AG08395 (cell line): ENCODE data around the gene PBOV1.

ENCODE experiments used
- DNase-seq: peaks from one replicate; pipeline ENCODE4 v3.0.0; 2012; ENCODE audit warnings: mixed read lengths, low spot score

Gene PBOV1

DNA sequence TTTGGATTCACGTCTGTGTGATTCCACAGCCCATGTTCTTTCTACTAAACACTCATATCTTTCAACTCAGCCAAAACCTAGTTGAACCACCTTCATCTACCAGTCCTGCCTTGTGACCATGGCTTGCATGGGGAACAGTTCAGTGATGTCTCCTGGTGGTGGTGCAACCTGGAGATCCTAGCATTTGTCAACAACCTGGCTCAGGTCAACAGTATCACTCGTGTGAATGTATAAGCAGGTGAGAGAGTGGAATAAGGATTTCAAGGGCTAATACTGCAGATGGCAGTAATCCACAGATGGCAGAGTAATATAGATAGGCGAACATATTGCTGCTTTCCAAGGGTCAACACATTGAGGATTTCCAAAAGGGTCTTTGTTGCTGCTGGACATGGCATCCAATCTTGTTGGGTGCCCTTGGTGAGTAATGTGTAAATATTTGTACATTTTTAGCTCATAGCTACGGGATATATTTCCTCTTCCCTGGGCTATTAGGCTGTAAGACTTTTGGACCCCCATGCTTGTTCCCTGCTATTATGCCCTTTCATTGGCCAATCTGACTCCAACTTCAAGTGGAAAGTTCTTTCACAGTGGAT is 13.4 kb downstream of the PBOV1 start:
- no peak for DNase-seq

DNA sequence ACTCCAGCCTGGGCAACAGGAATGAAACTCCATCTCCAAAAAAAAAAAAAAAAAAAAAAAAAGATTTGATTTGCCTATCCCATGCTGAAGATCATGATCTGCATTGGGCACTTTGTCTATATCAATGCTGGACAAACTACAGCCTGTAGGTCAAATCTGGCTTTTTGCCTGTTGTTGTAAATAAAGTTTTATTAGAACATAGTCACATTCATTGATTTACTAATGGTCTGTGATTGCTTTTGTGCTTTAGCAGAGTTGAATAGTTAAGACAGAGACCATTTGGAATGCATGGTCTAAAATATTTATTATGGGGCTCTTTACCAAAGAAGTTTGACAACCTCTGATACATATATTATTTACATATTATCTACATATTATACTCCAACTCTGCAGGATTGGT is 14.0 kb downstream of the PBOV1 start:
- no peak for DNase-seq

DNA sequence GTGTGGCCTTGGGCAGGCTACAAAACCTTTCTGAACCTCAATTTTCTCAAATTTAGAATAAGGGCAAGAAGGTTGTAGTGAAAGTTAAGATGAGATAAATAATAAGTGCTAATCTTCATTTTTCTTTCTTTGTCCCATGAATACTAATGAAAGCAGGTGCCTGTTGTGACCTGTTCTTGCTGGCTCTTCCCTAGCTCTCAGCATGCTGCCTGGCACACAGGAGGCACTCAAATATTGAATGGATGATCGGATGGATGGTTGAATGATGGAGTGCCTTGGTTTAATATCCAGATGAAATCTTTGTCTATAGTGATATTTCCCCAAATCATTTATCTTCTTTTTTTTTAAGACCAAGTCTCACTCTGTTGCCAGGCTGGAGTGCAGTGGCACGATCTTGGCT is 15.0 kb downstream of the PBOV1 start:
- no peak for DNase-seq

DNA sequence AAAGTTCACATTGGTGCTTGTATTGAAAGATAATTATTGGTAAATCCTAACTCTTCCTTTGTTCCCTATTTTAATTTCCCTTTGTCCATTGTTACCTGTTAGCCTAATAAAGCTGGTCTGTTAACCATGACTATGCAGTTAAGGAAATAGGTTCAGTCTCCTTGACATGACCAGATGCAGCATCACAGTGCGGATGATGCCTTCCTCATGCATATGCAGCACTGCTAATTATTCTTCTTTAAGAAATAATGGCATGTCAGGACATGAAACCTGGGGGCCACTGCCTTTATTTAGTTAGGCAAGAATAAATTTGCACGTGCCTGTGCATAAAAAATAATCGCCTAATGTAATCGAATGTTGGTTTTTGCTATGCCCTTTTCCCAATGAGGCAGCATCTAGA is 16.5 kb downstream of the PBOV1 start:
- DNase-seq, result no peak

DNA sequence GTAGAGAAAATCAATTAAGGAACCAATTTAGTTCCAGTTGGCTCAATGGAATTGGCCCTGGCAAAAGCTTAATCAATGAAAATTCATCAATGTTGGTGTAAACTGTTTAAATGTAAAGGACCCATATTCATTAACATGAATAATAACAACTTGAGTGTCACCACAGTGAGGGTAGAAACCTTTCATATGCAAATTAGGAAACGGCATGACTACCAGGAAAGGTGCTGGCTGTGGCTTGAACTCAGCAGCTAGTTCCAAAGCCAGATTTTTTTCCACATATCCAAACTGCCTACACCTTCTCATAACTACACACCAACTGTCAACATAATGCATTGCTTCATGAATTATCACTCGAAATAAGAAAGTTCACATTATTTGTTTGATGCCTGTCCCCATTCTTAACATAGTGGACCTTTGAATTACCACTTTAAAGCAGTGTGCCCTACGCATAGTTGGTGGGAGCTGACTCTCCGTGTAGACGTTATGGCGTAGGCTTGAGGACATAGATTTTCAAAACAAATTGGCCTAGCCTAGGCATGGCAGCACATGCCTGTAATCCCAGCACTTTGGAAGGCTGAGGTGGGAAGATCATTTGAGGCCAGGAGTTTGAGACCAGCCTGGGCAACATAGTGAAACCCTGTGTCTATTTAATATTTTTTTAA is 19.7 kb downstream of the PBOV1 start:
- no peak for DNase-seq

DNA sequence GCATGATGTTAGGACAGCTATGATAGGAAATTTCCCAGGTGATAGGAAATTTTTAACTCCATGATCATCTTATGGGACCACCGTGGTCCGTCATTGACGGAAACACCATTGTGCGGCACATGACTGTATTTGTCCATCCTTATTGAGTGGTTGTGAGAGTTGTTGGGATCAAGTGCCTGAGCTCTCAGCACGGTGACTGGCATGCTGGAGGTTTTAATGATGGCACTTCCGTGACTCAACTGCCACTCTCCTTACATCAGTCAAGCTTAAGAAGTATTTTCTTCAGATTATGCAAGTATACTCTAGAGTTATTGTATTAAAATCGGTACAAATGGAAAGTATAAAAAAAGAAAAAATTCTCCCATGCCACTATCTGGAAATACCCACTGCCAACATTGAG is 20.7 kb downstream of the PBOV1 start:
- DNase-seq, result no peak

DNA sequence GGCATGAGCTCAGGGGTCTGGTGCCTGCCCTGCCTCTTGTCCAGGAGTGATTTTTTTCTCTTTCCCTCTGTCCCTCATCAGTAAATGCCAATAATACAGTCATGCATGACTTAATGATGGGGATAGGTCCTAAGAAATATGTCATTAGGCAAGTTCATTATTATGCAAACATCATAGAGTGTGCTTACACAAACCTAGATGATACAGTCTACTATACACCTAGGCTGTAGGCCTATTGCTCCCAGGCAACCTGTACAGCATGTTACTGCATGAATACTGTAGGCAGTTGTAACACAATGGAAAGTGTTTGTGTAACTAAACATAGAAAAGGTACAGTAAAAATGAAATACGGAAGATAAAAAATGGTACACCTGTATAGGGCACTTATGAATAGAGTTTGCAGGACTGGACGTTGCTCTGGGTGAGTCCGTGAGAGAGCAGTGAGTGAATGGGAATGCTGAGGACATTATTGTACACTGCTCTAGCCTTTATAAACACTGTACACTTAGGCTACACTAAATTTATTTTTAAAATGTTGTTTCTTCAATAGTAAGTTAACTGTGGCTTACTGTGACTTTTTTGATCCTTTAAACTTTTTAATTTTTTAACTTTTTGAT is 22.1 kb downstream of the PBOV1 start:
- DNase-seq, result no peak

DNA sequence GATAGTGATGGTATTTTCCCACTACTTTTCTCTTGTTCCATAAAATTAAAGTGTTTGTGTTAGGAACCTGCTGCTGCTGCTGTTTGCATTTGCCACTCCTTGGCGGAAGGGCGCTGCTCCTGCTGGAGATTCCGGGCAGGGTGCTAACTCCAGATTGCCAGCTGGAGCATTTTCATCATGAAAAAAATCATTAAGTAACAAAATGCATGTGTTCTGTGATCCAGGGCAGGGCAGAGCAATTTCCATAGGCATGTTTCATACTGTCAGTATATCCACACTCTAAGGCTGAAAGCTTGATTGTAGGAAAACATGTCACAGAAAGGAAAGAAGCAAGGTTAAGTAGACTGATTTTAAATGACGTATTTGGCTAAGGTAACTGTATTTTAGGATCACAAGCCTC is 24.0 kb downstream of the PBOV1 start:
- no peak for DNase-seq

DNA sequence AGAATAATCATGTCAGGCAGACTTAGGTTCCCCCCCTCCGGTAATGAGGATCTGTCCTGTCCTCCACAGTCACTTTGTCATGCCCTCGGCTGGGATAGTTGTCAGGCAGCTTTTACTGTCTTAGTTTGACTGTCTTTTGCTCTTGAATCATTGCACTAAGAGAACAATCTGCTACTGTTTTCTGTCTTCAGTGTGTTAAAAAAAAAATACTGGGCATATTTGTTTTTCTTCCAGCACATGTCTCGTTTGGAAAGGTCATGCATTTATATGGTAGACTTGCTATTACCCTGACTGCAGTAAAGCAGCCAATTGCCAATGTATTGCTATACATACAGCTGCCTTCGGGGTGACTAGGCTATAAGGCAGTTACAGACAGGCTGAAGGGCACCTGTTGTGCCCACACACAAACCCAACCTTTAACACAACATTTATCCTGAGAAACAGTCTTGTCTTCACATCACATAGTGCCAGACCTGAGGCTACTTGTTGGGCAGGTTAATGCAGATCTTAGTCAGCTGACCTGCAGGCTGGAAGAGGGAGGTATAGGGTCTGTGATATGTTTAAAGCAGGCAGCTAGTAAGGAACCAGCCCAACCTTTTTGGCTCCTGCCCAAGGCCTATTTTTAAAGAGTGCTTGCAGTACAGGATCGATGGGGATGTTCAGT is 29.9 kb downstream of the PBOV1 start:
- no peak for DNase-seq

DNA sequence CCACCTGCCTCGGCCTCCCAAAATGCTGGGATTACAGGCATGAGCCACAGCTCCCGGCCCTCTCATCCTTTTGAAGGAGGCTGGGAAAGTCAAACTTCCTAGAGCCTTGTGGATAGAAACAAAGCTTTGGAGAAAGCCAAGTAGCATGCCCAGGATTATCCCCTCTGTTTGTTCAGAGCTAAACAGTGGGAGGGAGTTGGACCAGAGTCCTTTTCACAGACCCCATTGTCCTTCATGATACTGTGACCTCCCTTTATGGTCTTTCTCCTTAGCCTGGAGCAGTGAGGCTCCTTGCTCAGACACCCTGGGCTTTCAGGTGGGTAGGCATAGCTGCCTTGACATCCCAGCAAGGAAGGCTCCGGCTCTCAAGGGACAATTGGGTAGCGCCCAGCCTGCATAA is 31.1 kb downstream of the PBOV1 start:
- DNase-seq, result no peak

DNA sequence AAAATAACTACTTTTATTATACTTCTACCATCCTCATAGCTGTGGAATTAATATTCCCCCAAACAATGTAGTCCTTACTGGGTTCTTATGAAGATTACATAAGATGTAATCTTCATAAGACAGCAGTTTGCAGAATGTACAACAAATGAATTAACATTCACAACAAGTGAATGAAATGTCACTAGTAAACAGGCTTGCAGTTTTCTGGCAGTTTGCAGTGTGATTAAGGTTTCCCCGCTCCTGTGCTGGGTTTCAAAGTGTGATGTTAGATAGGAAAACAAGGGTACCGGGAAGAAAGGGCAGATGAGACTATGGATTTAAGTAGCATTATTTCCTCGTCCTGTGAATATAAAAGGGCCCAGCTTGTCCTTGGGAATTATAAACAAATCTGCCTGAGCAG is 34.1 kb downstream of the PBOV1 start:
- DNase-seq, result no peak

DNA sequence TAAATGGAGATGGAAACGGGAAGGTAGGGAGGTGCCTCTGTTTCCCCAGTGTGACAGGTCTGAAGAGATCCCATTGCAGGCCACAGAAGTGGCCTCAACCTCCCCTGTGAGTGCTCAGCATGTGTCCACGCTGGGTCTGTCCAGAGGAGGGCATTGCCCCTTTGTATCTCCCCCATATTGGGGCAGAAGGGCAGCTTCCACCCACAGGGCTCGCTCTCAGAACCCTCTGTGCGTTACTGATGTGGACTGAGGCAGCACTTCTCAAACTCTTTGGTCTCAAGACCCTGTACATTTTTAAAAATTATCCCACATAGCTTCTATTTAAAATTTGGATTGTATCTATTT is 34.5 kb downstream of the PBOV1 start:
- DNase-seq, result no peak

DNA sequence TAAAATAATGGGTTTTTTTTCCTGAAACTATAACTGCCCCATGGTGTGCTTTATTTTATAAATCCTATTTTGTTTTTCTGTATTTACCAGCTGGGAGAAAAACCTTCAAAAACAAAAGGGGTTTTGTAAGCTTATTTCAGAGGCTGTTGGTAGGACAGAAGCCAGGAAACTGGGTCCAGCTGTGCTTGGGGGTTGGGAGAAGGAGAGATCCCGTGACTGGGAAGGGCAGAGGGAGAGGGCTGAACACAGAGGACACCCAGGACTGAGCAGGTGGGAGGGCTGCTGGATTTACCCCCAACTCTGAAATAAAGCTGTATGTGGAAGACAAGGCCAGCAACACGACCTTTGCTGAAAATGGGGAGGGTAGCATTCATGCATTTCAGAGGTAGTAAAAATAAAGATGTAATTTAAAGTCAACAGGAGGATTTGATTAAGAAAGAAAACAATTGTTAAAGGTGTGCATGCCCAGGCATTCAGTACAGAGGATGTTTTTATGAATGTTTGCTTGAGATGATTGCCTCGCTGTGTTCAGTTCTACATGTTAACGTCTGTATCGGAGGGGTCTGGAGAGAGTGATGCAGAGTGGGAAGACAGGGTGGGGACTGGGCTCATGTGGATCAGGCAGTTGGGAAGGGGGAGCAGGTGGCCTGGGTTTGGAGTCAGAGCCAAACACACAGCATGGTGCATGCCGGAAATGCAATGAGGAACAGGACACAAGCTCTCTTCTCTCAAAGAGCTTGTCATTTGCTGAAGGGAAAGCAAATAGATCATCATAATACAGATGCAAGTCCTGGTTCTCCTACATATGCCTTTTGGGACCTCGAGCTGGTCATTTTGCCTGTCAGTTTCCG is 35.1 kb downstream of the PBOV1 start:
- DNase-seq, result no peak

DNA sequence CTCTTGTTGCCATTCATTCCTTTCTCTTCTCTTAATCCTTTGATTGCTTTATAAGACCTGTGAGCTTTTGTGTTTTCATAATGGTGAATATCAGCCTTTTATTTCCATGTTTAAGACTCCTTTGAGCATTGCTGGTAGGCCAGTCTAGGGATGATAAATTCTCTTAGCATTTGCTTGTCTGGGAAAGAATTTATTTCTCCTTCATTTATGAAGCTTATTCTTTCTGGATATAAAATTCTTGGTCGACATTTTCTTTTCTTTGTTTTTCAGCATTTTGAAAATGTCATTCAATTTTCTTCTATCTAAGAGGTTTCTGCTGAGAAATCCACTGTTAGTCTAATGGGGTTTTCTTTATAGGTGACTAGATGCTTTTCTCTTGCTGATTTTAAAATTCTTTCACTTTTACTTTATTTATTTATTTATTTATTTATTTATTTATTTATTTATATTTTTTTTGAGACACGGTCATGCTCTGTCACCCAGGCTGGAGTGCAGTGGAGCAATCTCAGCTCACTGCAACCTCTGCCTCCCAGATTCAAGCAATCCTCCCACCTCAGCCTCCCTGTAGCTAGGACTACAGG is 41.5 kb downstream of the PBOV1 start:
- no peak for DNase-seq

DNA sequence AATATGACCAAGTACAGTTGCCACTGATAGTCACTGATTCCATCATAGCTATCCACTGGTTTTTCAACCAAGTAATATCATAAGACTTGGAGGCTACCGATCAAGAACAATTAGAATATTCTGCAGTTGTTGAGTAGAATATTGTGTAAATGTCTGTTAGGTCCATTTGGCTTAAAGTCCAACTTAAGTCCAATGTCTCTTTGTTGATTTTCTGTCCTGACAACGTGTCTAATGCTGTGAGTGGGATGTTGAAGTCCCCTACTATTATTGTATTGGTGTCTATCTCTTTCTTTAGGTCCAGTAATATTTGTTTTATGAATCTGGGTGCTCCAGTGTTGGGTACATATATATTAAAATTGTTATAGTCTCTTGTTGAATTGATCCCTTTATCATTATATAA is 42.7 kb downstream of the PBOV1 start:
- no peak for DNase-seq
